HepG2 (cell line): ENCODE data around the gene ZBTB8OS.

Source experiments
- ASH2L ChIP-seq: fragments of 300-600, 200-600 bp; sonication (generic); IDR thresholded peaks from 2 replicates; pipeline ENCODE4 v1.7.0; 2017; ENCODE audit warnings: low read depth, mild to moderate bottlenecking, moderate library complexity, mixed read lengths, low read length; ENCODE audit not compliant: insufficient read length
- FOXK2 ChIP-seq: fragments of 450-650 bp; IDR thresholded peaks from 2 replicates; pipeline ENCODE4 v1.6.1; 2016
- HDAC6 ChIP-seq: fragments of 200-600 bp; sonication (generic); IDR thresholded peaks from 2 replicates; pipeline ENCODE4 v1.7.0; 2017; ENCODE audit warnings: mild to moderate bottlenecking, antibody characterized with exemption, low read length, low read depth
- MLXIP ChIP-seq: sonication (generic); formaldehyde crosslinking; IDR thresholded peaks from 2 replicates; pipeline ENCODE4 v1.9.0; 2021; ENCODE audit warnings: missing genetic modification reagents, borderline replicate concordance
- NFAT5 ChIP-seq: sonication (generic); formaldehyde crosslinking; IDR thresholded peaks from 2 replicates; pipeline ENCODE4 v1.4.0; 2020; ENCODE audit warnings: missing genetic modification reagents
- NFRKB ChIP-seq: fragments of 450-650 bp; IDR thresholded peaks from 2 replicates; pipeline ENCODE4 v1.6.1; 2017
- SNRNP70 ChIP-seq: fragments of 200-400 bp; formaldehyde crosslinking; IDR thresholded peaks from 2 replicates; pipeline ENCODE4 v1.6.1; 2017; ENCODE audit warnings: mild to moderate bottlenecking, low read depth, low read length, moderate library complexity
- ZFP1 ChIP-seq: IDR thresholded peaks from 2 replicates; pipeline ENCODE4 v1.6.1; 2016
- ZNF10 ChIP-seq: sonication (generic); formaldehyde crosslinking; IDR thresholded peaks from 2 replicates; pipeline ENCODE4 v1.4.0; 2020; ENCODE audit warnings: mild to moderate bottlenecking, low read depth, missing genetic modification reagents, borderline replicate concordance
- ZNF644 ChIP-seq: IDR thresholded peaks from 2 replicates; pipeline ENCODE4 v1.6.1; 2016; ENCODE audit warnings: low read depth

- TF ChIP-seq NFAT5 (no peak; the same call in 1 of the 2 replicates), SNRNP70 (no peak), HDAC6 (no peak), FOXK2 (no peak), ZNF644 (CRISPR knock-in tag) (no peak), NFRKB (no peak), ASH2L (no peak), ZNF10 (CRISPR knock-in tag) (no peak), ZFP1 (CRISPR knock-in tag) (no peak), MLXIP (CRISPR knock-in tag) (no peak)
These were observed 45.0 kb upstream of the ZBTB8OS start for GRCh38 chr1:32695098-32695904.
